ENCODE measurements around the gene SPG11. TPM values are rescaled to one million over a fixed set of nuclear protein-coding genes. Genes with fewer than 3 reads are reported as not detected.

Gene SPG11
- total and polyA plus RNA-seq, 2 donors (not counting 1 experiment from before 2014, with no cell fraction given) = 134 to 219 TPM

GRCh38 chr15:44711743-44712345, 48.4 kb upstream of the SPG11 start:
- H3K36me3 ChIP-seq (replicated peaks in 1 of 2; ENCODE audit: control extremely low read depth in 1 of 2, control insufficient read depth in 1 of 2, extremely low read depth in 1 of 2, insufficient read depth in 2 of 2, low read length in 1 of 2) = peaks cover 7 to 60% of the 10 kb centered on the region in 2 experiments
- Mint-ChIP-seq H3K27ac (peak overlapping the region; percentile 100), H3K4me3 (peak overlapping the region; percentile 99), H3K9me3 (ENCODE audit: insufficient read depth) (no peaks in the 10 kb centered on the region), H3K27me3 (no peaks in the 10 kb centered on the region), H3K4me1 (peaks cover 47% of the 10 kb centered on the region)
- under 1% methylated on average over 42 of the region's 46 CpGs for WGBS (ENCODE audit: insufficient coverage)
- H3K27me3 ChIP-seq (replicated peaks in 1 of 4; ENCODE audit: control extremely low read depth in 1 of 4, control insufficient read depth in 3 of 4, insufficient read depth in 4 of 4, low read length in 3 of 4) = no peaks in the 10 kb centered on the region
- H2AFZ ChIP-seq (ENCODE audit: insufficient read depth, low read depth, low read length, poor library complexity, severe bottlenecking) = no peak overlapping the region
- peak overlapping the region; percentile 99 for H3K9ac ChIP-seq (ENCODE audit: low read length)
- peaks cover 94% of the 10 kb centered on the region for H3K79me2 ChIP-seq (ENCODE audit: control insufficient read depth, insufficient read depth, low read length)
- ChIA-PET POLR2A (interaction anchor here (0.6 to 34.6 kb wide), 7 partner anchors 17 to 127 kb away, joined by 3 to 819 read pairs (median 35); partner anchors contain the start of genes SPG11 and TRIM69), CTCF (interaction anchor here (1.2 to 15.6 kb wide), 9 partner anchors 10 to 69 kb away, joined by 3 to 529 read pairs (median 11); partner anchors contain the start of genes SPG11 and TRIM69)
- H3K9me3 ChIP-seq (ENCODE audit: control extremely low read depth in 1 of 3, control insufficient read depth in 2 of 3, insufficient read depth in 1 of 3, low read length in 2 of 3) = no peaks in the 10 kb centered on the region
- H3K27ac ChIP-seq (ENCODE audit: low read length in 2 of 2) = peak overlapping the region; percentile 99 to 100
- peak overlapping the region; percentile 76 for H3K4me2 ChIP-seq (replicated peaks; ENCODE audit: low read depth, low read length, poor library complexity, severe bottlenecking)
- ATAC-seq (ENCODE audit: low read depth) = peak; percentile 32
- H4K20me1 ChIP-seq (ENCODE audit: control insufficient read depth, insufficient read depth, low read length, poor library complexity, severe bottlenecking) = peaks cover 55% of the 10 kb centered on the region
- intact Hi-C loops (cut with micrococcal nuclease) = loop anchor here (1.0 to 5.0 kb wide), 4 partner anchors 14 to 285 kb away; partner anchors contain the start of genes CTDSPL2 and EIF3J
- DNase-seq = peak; percentile 83
- no peak for TF ChIP-seq EZH2 (IDR thresholded peaks at IDR 0.05; ENCODE audit: borderline replicate concordance, insufficient read depth, low read depth, low read length, poor library complexity, severe bottlenecking)
- TF ChIP-seq, protein P1, sequence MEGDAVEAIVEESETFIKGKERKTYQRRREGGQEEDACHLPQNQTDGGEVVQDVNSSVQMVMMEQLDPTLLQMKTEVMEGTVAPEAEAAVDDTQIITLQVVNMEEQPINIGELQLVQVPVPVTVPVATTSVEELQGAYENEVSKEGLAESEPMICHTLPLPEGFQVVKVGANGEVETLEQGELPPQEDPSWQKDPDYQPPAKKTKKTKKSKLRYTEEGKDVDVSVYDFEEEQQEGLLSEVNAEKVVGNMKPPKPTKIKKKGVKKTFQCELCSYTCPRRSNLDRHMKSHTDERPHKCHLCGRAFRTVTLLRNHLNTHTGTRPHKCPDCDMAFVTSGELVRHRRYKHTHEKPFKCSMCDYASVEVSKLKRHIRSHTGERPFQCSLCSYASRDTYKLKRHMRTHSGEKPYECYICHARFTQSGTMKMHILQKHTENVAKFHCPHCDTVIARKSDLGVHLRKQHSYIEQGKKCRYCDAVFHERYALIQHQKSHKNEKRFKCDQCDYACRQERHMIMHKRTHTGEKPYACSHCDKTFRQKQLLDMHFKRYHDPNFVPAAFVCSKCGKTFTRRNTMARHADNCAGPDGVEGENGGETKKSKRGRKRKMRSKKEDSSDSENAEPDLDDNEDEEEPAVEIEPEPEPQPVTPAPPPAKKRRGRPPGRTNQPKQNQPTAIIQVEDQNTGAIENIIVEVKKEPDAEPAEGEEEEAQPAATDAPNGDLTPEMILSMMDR (IDR thresholded peaks at IDR 0.05) = no peak
- H3K4me3 ChIP-seq (ENCODE audit: control extremely low read depth in 1 of 5, extremely low read depth in 1 of 5, insufficient read depth in 1 of 5, low read depth in 2 of 5, low read length in 4 of 5) = peak overlapping the region; percentile 90 to 100 (median 100)
- H3K4me1 ChIP-seq (ENCODE audit: control insufficient read depth in 2 of 2, insufficient read depth in 2 of 2, low read length in 2 of 2) = peaks cover 42 to 49% of the 10 kb centered on the region in 2 donors
